Urinary bladder (tissue), 4 donors: ENCODE data around the gene ARG2. TPM values are rescaled to one million over a fixed set of nuclear protein-coding genes. Genes with fewer than 3 reads are reported as not detected.

Experiments
- DNase-seq: peaks from one replicate; pipeline ENCODE4 v3.0.0-alpha.2; 2015; ENCODE audit errors: extremely low spot score
- H3K27ac ChIP-seq: one replicate; pipeline ENCODE4 v1.5.1; 2013; ENCODE audit warnings: low read depth, mild to moderate bottlenecking, moderate library complexity
- H3K36me3 ChIP-seq: one replicate; pipeline ENCODE4 v1.6.1; 2013; ENCODE audit warnings: mild to moderate bottlenecking, moderate library complexity; ENCODE audit not compliant: insufficient read depth
- H3K4me1 ChIP-seq: one replicate; pipeline ENCODE4 v1.6.1; 2013; ENCODE audit warnings: mild to moderate bottlenecking, moderate library complexity; ENCODE audit not compliant: insufficient read depth
- H3K4me3 ChIP-seq: one replicate; pipeline ENCODE4 v1.5.1; 2013; ENCODE audit warnings: low read depth, low read length
- WGBS: extraction: QIAGEN DNeasy Blood & Tissue Kit; methylation state at CpG from one replicate; pipeline ENCODE4 v1.1.7; 2013; 5-methylcytosine and 5-hydroxymethylcytosine counted together
- polyA plus RNA-seq: library from polyadenylated mRNA; stranded (reverse); fragments of 200-250 nt; gene quantifications from one replicate; pipeline ENCODE4 v1.2.3, GENCODE V29; 2013
- total RNA-seq: library from RNA; depleted of rRNA; stranded (reverse); fragments of >200 nt; gene quantifications from one replicate; pipeline ENCODE4 v1.2.3, GENCODE V29; 2014
- donor health status: healthy with polysubstance abuse.
- donor health status: healthy.

The ARG2 gene
- total and polyA plus RNA-seq, 2 donors, result 2.1 to 4.7 TPM

DNA sequence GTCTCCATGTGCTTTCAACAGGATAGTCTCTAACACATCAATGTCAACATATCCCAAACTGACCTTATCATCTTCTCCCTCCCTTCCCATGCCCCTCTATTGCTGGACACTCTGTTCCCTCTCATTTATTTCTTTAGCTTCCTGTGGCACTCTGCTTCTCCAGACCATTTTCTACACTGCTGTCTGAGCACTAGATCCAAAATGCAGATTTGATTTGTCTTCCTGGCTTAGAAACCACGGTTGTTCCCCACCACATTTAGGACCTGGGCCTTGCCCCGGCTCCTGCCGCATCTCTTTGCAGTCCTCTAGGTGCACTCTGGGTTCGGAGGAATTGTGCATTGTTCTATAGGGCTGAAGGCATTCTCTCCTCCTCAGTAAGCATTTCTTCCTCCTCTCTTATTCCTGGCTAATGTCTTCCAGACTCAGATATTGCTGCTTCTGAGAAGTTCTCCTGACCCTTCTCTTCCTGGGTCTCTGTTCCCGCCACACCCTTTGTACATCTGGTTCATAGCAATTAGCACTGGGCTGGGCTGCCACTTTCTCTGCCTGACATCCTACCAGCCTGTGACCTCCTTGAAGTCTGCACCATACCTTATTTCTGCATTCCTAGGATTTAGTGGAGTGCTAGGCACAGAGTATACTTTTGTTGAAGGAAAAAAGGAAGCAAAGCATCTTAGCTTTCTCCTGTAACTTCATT lies 13.9 kb downstream of the ARG2 start:
- WGBS, result 87% methylated on average over 5 of the region's 5 CpGs
- H3K4me1 ChIP-seq, result no peaks in the 10 kb centered on the region
- H3K36me3 ChIP-seq, result no peaks in the 10 kb centered on the region
- no peak overlapping the region for H3K4me3 ChIP-seq
- no peak for DNase-seq
- H3K27ac ChIP-seq, result no peak overlapping the region

GRCh38 chr14:67636361-67636919 lies 16.7 kb downstream of the ARG2 start:
- H3K27ac ChIP-seq, result no peak overlapping the region
- DNase-seq, result no peak
- H3K36me3 ChIP-seq, result no peaks in the 10 kb centered on the region
- WGBS, result 68% methylated on average over 3 of the region's 3 CpGs
- H3K4me1 ChIP-seq, result no peaks in the 10 kb centered on the region
- no peak overlapping the region for H3K4me3 ChIP-seq

DNA sequence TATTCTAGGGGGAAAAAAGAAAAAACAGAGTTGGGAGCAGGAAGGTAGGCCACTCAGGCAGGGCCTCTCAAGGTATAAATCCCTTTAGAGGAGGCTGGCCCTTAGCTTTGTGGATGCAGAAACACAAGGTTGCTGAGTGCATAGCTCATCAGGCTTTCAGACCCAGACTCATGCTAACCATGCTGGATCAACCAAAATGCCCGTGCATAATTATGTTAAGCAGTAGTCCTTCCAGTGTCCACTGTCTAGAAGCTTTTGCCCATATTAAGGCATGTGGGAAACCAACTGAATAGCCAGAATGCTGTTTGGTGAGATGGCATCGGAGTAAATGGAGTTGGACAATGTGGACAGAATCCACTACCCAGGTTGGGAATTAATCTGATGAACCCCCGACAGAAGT lies 18.9 kb downstream of the ARG2 start:
- Histone ChIP-seq H3K36me3 (no peaks in the 10 kb centered on the region), H3K4me3 (no peak overlapping the region), H3K27ac (no peak overlapping the region), H3K4me1 (no peaks in the 10 kb centered on the region)
- 85% methylated on average over 3 of the region's 3 CpGs for WGBS
- no peak for DNase-seq

- Histone ChIP-seq H3K27ac (no peak overlapping the region), H3K36me3 (no peaks in the 10 kb centered on the region), H3K4me1 (no peaks in the 10 kb centered on the region), H3K4me3 (no peak overlapping the region)
- no peak for DNase-seq
- WGBS, result 100% methylated on average over 1 of the region's 1 CpG
Measured at GRCh38 chr14:67641480-67641879, 21.8 kb downstream of the ARG2 start.

DNA sequence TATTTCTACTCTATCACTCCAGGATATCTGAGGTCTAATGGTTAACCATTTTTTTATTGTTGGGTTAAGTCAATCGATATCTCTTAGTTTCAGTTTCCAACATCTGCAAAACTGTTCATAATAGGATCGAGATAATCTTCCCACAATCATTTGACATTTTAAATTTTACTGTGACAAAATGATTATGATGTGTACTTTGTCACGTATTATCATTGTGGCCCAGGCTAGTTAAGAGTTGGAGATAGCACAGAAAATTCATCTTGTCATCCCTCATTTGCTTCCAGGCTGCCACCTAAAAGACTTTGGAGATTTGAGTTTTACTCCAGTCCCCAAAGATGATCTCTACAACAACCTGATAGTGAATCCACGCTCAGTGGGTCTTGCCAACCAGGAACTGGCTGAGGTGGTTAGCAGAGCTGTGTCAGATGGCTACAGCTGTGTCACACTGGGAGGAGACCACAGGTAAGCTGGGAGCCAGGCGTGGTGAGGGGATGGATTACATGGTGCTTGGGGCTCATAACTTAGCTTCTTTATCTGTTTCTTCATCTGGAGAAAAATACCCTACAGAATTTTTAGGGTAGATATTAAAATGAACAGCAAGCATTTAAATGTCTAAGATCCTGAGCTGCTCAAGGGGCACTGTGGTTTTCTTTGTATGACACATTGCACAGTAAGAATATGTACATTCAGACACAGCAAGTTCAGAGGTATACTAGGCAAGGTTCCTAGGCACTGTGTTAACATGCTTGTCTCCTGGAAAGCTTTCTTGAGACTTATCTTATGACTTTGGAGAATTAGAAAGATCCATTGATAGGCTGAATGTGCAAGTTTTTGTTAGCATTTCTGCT lies 22.4 kb downstream of the ARG2 start:
- DNase-seq, result no peak
- no peak overlapping the region for H3K27ac ChIP-seq
- 87% methylated on average over 5 of the region's 5 CpGs for WGBS
- no peak overlapping the region for H3K4me3 ChIP-seq
- H3K4me1 ChIP-seq, result no peaks in the 10 kb centered on the region
- H3K36me3 ChIP-seq, result no peaks in the 10 kb centered on the region

- 53% methylated on average over 1 of the region's 1 CpG for WGBS
- H3K36me3 ChIP-seq, result no peaks in the 10 kb centered on the region
- no peak overlapping the region for H3K4me3 ChIP-seq
- H3K4me1 ChIP-seq, result no peaks in the 10 kb centered on the region
- no peak for DNase-seq
- no peak overlapping the region for H3K27ac ChIP-seq
Measured at GRCh38 chr14:67643713-67644112, 24.0 kb downstream of the ARG2 start.

DNA sequence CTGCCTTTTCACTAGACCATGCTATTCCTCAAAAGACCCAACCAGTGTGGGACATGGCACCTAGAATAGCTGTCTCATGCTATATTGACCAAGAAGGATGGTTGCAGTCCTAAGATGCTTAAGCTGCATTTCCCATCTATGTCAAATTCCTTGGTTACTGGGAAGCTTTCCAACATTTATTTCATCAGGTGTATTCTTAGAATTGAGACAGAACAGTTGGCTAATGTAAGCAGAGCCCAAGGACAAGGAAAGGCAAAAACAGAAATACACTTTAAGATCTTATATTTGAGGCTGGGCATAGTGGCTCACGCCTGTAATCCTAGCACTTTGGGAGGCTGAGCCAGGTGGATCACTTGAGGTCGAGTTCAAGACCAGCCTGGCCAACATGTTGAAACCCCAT lies 24.7 kb downstream of the ARG2 start:
- Histone ChIP-seq H3K4me3 (no peak overlapping the region), H3K27ac (no peak overlapping the region), H3K36me3 (no peaks in the 10 kb centered on the region), H3K4me1 (no peaks in the 10 kb centered on the region)
- DNase-seq, result no peak
- WGBS, result 54% methylated on average over 2 of the region's 2 CpGs

DNA sequence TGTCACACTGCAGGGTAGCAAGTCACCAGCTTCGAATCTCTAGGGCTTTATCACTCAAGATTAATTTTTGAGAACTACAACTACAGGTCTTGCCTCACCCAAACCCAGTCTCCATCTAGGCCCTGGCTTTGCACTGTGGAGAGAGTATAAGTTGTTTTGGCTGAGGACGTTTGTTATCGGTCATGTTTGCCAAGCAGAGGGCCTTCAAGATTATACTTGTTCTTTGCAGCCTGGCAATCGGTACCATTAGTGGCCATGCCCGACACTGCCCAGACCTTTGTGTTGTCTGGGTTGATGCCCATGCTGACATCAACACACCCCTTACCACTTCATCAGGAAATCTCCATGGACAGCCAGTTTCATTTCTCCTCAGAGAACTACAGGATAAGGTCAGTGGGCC lies 25.7 kb downstream of the ARG2 start:
- 81% methylated on average over 5 of the region's 5 CpGs for WGBS
- no peaks in the 10 kb centered on the region for H3K4me1 ChIP-seq
- H3K4me3 ChIP-seq, result no peak overlapping the region
- H3K36me3 ChIP-seq, result no peaks in the 10 kb centered on the region
- DNase-seq, result no peak
- H3K27ac ChIP-seq, result no peak overlapping the region

- Histone ChIP-seq H3K4me3 (no peak overlapping the region), H3K4me1 (no peaks in the 10 kb centered on the region), H3K36me3 (peaks cover 1% of the 10 kb centered on the region), H3K27ac (no peak overlapping the region)
- no peak for DNase-seq
- 93% methylated on average over 3 of the region's 3 CpGs for WGBS
Measured at GRCh38 chr14:67646131-67646530, 26.4 kb downstream of the ARG2 start.

DNA sequence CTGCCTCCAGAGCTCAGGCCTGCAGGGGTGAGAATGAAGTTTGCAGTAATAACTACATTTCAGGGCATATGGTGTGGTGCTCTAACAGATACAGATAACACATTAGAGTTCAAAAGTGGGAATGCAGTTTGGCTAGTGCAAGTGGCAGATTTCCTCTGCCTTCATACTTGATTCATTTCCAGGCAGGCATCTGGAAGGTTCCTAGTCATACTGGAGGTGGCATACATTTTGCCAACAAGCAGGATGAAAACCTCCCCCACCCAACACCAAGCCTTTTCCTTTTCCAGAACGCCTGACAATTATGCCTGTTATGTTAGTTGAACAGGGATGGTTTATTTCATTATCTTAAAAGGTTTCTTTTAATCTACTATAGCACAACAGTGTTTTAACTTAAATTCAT lies 30.4 kb downstream of the ARG2 start:
- Histone ChIP-seq H3K27ac (no peak overlapping the region), H3K4me3 (no peak overlapping the region), H3K4me1 (no peaks in the 10 kb centered on the region), H3K36me3 (peaks cover 8% of the 10 kb centered on the region)
- no peak for DNase-seq
- WGBS, result 83% methylated on average over 1 of the region's 1 CpG

- WGBS, result 86% methylated on average over 2 of the region's 2 CpGs
- no peak for DNase-seq
Measured at GRCh38 chr14:67650694-67651093, 31.0 kb downstream of the ARG2 start.

DNA sequence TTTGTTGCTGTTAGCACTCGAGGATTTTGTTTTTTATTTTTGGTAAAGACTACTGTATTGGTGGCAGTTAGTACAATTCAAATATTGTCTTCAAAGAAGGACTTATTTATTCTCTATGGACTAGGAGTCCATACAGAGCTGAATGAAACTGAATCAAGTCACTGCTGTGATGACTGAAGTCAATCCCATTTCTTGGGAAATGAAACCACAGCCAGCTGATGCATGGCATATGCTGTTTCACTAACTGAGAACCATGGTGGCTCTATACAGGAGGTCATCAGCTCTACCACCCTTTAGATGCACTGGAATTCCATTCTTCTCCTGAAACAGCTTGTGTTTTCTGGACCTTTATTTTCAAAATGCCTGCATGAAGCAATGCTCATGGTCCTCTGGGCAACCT lies 32.5 kb downstream of the ARG2 start:
- Histone ChIP-seq H3K27ac (no peak overlapping the region), H3K4me1 (no peaks in the 10 kb centered on the region), H3K36me3 (peaks cover 10% of the 10 kb centered on the region), H3K4me3 (no peak overlapping the region)
- WGBS, result 92% methylated on average over 1 of the region's 1 CpG
- DNase-seq, result no peak

More at GRCh38 chr14:67650694-67651093, 31.0 kb downstream of the ARG2 start:
- Histone ChIP-seq H3K36me3 (peaks cover 9% of the 10 kb centered on the region), H3K4me3 (no peak overlapping the region), H3K27ac (no peak overlapping the region), H3K4me1 (no peaks in the 10 kb centered on the region)

GRCh38 chr14:67653651-67654280 lies 34.0 kb downstream of the ARG2 start:
- 80% methylated on average over 6 of the region's 6 CpGs for WGBS
- no peak overlapping the region for H3K27ac ChIP-seq
- no peaks in the 10 kb centered on the region for H3K4me1 ChIP-seq
- peaks cover 13% of the 10 kb centered on the region for H3K36me3 ChIP-seq
- DNase-seq, result no peak
- no peak overlapping the region for H3K4me3 ChIP-seq
